ENCODE data around the gene BORCS6.

DNA sequence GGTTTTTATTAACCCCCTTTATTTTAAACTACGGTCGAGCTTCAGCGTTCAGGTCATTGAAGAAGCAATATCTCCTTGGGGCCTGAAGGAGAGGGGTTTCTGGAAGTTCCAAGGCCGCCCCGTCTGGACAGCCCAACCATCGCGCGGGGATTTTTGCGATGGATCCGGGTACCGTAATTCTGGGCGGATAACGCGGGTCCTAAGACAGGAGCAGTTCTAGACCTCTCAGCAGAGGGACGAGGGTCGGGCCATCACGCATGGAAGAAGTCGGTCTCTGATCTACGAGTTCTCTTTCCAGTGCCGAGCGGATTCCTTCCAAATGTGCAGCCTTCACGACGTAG lies 3.6 kb downstream of the BORCS6 start:
- TF ChIP-seq, protein P1, sequence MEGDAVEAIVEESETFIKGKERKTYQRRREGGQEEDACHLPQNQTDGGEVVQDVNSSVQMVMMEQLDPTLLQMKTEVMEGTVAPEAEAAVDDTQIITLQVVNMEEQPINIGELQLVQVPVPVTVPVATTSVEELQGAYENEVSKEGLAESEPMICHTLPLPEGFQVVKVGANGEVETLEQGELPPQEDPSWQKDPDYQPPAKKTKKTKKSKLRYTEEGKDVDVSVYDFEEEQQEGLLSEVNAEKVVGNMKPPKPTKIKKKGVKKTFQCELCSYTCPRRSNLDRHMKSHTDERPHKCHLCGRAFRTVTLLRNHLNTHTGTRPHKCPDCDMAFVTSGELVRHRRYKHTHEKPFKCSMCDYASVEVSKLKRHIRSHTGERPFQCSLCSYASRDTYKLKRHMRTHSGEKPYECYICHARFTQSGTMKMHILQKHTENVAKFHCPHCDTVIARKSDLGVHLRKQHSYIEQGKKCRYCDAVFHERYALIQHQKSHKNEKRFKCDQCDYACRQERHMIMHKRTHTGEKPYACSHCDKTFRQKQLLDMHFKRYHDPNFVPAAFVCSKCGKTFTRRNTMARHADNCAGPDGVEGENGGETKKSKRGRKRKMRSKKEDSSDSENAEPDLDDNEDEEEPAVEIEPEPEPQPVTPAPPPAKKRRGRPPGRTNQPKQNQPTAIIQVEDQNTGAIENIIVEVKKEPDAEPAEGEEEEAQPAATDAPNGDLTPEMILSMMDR (IDR thresholded peaks at IDR 0.05; ENCODE audit: low read depth, low read length, missing input control) = no peak
- TF ChIP-seq RXRA (IDR thresholded peaks at IDR 0.05) = no peak
- TF ChIP-seq, protein P2, sequence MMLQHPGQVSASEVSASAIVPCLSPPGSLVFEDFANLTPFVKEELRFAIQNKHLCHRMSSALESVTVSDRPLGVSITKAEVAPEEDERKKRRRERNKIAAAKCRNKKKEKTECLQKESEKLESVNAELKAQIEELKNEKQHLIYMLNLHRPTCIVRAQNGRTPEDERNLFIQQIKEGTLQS (IDR thresholded peaks at IDR 0.05) = no peak
- no peak for TF ChIP-seq RAD21 (IDR thresholded peaks at IDR 0.05)
- no peak for TF ChIP-seq FOXA1 (IDR thresholded peaks at IDR 0.05)
- no peak for TF ChIP-seq JUND (IDR thresholded peaks at IDR 0.05)
- TF ChIP-seq, protein P3, sequence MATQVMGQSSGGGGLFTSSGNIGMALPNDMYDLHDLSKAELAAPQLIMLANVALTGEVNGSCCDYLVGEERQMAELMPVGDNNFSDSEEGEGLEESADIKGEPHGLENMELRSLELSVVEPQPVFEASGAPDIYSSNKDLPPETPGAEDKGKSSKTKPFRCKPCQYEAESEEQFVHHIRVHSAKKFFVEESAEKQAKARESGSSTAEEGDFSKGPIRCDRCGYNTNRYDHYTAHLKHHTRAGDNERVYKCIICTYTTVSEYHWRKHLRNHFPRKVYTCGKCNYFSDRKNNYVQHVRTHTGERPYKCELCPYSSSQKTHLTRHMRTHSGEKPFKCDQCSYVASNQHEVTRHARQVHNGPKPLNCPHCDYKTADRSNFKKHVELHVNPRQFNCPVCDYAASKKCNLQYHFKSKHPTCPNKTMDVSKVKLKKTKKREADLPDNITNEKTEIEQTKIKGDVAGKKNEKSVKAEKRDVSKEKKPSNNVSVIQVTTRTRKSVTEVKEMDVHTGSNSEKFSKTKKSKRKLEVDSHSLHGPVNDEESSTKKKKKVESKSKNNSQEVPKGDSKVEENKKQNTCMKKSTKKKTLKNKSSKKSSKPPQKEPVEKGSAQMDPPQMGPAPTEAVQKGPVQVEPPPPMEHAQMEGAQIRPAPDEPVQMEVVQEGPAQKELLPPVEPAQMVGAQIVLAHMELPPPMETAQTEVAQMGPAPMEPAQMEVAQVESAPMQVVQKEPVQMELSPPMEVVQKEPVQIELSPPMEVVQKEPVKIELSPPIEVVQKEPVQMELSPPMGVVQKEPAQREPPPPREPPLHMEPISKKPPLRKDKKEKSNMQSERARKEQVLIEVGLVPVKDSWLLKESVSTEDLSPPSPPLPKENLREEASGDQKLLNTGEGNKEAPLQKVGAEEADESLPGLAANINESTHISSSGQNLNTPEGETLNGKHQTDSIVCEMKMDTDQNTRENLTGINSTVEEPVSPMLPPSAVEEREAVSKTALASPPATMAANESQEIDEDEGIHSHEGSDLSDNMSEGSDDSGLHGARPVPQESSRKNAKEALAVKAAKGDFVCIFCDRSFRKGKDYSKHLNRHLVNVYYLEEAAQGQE (IDR thresholded peaks at IDR 0.05) = no peak

Data from liver (tissue), 3 donors.